Measurements from ENCODE around the gene PSMA3. TPM values are rescaled to one million over a fixed set of nuclear protein-coding genes. Genes with fewer than 3 reads are reported as not detected.

The PSMA3 gene
- polyA plus RNA-seq, 1 donor from 2014 or later, result 198 TPM

DNA sequence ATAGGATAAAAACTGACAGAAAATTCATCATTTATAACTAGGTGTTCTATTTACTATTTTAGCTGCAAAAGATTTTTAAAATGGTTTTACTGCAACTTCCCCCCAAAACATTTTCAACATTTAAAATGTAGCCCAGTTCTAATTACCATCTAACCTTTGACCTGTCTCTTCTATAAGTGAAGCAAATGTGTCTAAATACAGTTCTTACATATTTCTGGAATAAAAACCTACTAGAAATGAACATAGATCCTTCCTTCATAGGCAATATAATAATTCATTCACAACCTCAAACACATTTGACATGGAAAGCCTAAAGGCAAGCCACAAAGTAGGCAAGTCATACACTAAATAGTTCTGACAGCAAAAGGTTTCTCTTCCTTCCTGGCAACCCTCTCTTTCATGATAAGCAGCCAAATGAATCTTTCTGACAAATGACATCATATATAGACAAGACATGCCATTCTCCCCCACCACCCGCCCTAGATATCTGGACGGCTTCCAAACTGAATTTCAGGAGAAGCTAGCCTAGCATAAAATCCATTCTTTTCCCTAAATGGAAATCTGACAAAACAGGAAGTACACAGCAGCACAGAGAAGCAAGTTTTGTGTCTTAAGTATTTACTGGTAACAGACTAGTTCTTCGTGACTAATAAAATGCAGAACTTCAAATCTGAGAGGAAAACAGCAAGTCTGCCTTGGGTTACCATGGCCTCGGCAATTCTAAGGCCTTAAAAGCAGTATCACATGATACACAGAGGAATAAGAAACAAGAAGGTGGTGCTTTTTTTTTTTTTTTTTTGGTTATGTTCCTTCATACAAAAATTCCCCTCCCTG lies 36.5 kb downstream of the PSMA3 start:
- no peaks in the 10 kb centered on the region for H3F3A ChIP-seq (ENCODE audit: insufficient read depth, low read length, poor library complexity, severe bottlenecking)
- no peaks in the 10 kb centered on the region for H3K9me3 ChIP-seq (ENCODE audit: low read length)
- H2AFZ ChIP-seq (ENCODE audit: low read depth, low read length), result no peak overlapping the region
- no peak overlapping the region for H3K4me3 ChIP-seq (ENCODE audit: low read length)
- peaks cover 61% of the 10 kb centered on the region for H3K79me2 ChIP-seq (replicated peaks; ENCODE audit: insufficient read depth, low read length)
- no peak overlapping the region for H3K27ac ChIP-seq (ENCODE audit: low read length)
- no peaks in the 10 kb centered on the region for H3K27me3 ChIP-seq (ENCODE audit: insufficient read depth, low read depth, low read length)
- H3K4me2 ChIP-seq (ENCODE audit: low read length), result no peak overlapping the region
- no peak overlapping the region for H3K9ac ChIP-seq (ENCODE audit: low read length)
- H3K36me3 ChIP-seq (ENCODE audit: insufficient read depth, low read length), result peaks cover 11% of the 10 kb centered on the region
- TF ChIP-seq MXI1 (conservative IDR thresholded peaks at IDR 0.05; ENCODE audit: poor library complexity, severe bottlenecking), result no peak
- TF ChIP-seq POLR2AphosphoS5 (IDR thresholded peaks at IDR 0.05), result no peak
- no peak for TF ChIP-seq CTCF (IDR thresholded peaks at IDR 0.05; ENCODE audit: poor library complexity, severe bottlenecking)
- no peak for TF ChIP-seq RAD21 (conservative IDR thresholded peaks at IDR 0.05)
- TF ChIP-seq, protein P1, sequence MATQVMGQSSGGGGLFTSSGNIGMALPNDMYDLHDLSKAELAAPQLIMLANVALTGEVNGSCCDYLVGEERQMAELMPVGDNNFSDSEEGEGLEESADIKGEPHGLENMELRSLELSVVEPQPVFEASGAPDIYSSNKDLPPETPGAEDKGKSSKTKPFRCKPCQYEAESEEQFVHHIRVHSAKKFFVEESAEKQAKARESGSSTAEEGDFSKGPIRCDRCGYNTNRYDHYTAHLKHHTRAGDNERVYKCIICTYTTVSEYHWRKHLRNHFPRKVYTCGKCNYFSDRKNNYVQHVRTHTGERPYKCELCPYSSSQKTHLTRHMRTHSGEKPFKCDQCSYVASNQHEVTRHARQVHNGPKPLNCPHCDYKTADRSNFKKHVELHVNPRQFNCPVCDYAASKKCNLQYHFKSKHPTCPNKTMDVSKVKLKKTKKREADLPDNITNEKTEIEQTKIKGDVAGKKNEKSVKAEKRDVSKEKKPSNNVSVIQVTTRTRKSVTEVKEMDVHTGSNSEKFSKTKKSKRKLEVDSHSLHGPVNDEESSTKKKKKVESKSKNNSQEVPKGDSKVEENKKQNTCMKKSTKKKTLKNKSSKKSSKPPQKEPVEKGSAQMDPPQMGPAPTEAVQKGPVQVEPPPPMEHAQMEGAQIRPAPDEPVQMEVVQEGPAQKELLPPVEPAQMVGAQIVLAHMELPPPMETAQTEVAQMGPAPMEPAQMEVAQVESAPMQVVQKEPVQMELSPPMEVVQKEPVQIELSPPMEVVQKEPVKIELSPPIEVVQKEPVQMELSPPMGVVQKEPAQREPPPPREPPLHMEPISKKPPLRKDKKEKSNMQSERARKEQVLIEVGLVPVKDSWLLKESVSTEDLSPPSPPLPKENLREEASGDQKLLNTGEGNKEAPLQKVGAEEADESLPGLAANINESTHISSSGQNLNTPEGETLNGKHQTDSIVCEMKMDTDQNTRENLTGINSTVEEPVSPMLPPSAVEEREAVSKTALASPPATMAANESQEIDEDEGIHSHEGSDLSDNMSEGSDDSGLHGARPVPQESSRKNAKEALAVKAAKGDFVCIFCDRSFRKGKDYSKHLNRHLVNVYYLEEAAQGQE (IDR thresholded peaks at IDR 0.05; ENCODE audit: borderline replicate concordance), result no peak
- TF ChIP-seq EP300 (conservative IDR thresholded peaks at IDR 0.05; ENCODE audit: poor library complexity, severe bottlenecking), result no peak
- TF ChIP-seq SMC3 (conservative IDR thresholded peaks at IDR 0.05; ENCODE audit: poor library complexity), result no peak
- no peak for TF ChIP-seq TAF1 (IDR thresholded peaks at IDR 0.05; ENCODE audit: low read depth)
- no peak for TF ChIP-seq EZH2 (IDR thresholded peaks at IDR 0.05; ENCODE audit: borderline replicate concordance, insufficient read depth, low read length, poor library complexity, severe bottlenecking)
- no peaks in the 10 kb centered on the region for H3K9me2 ChIP-seq (ENCODE audit: insufficient read depth, low read length)
- no peaks in the 10 kb centered on the region for H4K20me1 ChIP-seq (ENCODE audit: insufficient read depth)

GRCh38 chr14:58281969-58282368 lies 37.3 kb downstream of the PSMA3 start:
- H3K27me3 ChIP-seq (ENCODE audit: insufficient read depth, low read depth, low read length), result no peaks in the 10 kb centered on the region
- TF ChIP-seq EP300 (conservative IDR thresholded peaks at IDR 0.05; ENCODE audit: poor library complexity, severe bottlenecking) (no peak), TAF1 (IDR thresholded peaks at IDR 0.05; ENCODE audit: low read depth) (no peak), EZH2 (IDR thresholded peaks at IDR 0.05; ENCODE audit: borderline replicate concordance, insufficient read depth, low read length, poor library complexity, severe bottlenecking) (no peak), RAD21 (conservative IDR thresholded peaks at IDR 0.05) (no peak), MXI1 (conservative IDR thresholded peaks at IDR 0.05; ENCODE audit: poor library complexity, severe bottlenecking) (no peak), POLR2AphosphoS5 (IDR thresholded peaks at IDR 0.05) (no peak), CTCF (IDR thresholded peaks at IDR 0.05; ENCODE audit: poor library complexity, severe bottlenecking) (no peak), SMC3 (conservative IDR thresholded peaks at IDR 0.05; ENCODE audit: poor library complexity) (no peak)
- TF ChIP-seq, protein P1 (IDR thresholded peaks at IDR 0.05; ENCODE audit: borderline replicate concordance), result no peak
- H3K79me2 ChIP-seq (replicated peaks; ENCODE audit: insufficient read depth, low read length), result peaks cover 62% of the 10 kb centered on the region
- no peak overlapping the region for H3K4me2 ChIP-seq (ENCODE audit: low read length)
- H3K9me2 ChIP-seq (ENCODE audit: insufficient read depth, low read length), result no peaks in the 10 kb centered on the region
- no peaks in the 10 kb centered on the region for H3K9me3 ChIP-seq (ENCODE audit: low read length)
- no peak overlapping the region for H3K27ac ChIP-seq (ENCODE audit: low read length)
- H4K20me1 ChIP-seq (ENCODE audit: insufficient read depth), result no peaks in the 10 kb centered on the region
- H3F3A ChIP-seq (ENCODE audit: insufficient read depth, low read length, poor library complexity, severe bottlenecking), result no peaks in the 10 kb centered on the region
- no peak overlapping the region for H3K9ac ChIP-seq (ENCODE audit: low read length)
- H3K36me3 ChIP-seq (ENCODE audit: insufficient read depth, low read length), result peaks cover 11% of the 10 kb centered on the region
- H3K4me3 ChIP-seq (ENCODE audit: low read length), result no peak overlapping the region
- H2AFZ ChIP-seq (ENCODE audit: low read depth, low read length), result no peak overlapping the region
